DMS114 treated with DMSO at 0.1 percent for 48 hours (cell line): ENCODE results near the gene COL25A1.
"Not testable (repeated sequence)": the region's sequence is repeated elsewhere in the genome, so short reads cannot be mapped to it uniquely, and the experiment has no call there.

ENCODE experiments used
- DNase-seq: peaks from one replicate; lab custom pipeline; 2025; ENCODE audit not compliant: unreplicated experiment; lab: John Stamatoyannopoulos, UW

The COL25A1 gene

DNA sequence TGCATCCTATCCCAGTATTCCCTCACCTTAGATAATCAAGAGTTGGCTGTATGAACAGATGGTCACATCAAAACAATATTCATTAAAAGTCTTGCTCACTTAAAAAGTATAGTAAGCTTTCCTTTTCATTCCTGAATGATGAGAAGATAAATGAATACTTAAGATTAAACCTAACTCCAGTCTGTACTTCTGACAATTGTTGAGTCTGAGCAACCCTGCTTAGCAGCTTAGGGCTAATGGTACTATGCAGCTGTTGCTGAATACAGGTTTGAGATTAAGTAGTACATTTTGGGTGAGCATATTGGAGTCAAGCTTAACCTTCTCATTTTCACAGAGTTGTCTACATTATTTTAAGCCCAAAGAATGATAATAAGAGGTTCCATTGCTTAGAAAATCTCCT is 417.9 kb downstream of the COL25A1 start:
- DNase-seq = no peak

DNA sequence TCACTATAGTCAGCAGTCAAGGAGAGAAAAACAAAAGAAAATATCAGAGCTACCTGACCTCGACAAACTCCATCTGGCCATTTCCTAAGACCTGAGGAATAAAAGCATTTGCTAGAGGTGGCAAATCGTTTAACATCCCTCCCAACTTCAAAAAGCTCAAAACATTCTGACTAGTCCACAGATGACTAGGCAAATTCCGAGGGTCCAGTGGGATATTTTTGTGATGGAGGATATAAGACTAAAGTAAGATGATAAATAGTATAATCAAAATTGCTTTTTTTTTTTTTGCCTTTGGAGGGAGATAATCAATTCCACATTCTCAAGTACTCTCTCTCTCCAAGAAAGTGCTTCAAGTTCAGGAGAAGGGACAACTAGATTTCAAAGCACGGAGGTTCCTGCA is 420.5 kb downstream of the COL25A1 start:
- DNase-seq = no peak

DNA sequence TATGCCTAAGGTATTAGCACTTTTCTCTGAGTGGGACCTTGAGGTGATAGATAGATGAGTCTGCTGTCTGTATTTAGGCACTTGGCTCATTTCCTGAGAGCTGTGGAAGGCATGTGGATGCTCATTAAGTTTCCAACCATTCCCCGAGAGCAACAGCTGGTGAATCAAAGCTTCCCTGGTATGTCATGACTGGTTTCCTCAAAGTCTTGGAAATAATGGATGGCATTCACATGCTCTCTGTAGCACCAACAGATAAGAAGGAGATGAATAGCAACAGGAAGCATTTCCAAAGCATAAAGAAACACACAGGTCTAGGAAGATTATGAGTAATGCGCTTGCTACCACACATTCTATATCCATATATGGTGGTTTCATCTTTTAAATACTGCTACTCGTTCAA is 421.3 kb downstream of the COL25A1 start:
- no peak for DNase-seq

DNA sequence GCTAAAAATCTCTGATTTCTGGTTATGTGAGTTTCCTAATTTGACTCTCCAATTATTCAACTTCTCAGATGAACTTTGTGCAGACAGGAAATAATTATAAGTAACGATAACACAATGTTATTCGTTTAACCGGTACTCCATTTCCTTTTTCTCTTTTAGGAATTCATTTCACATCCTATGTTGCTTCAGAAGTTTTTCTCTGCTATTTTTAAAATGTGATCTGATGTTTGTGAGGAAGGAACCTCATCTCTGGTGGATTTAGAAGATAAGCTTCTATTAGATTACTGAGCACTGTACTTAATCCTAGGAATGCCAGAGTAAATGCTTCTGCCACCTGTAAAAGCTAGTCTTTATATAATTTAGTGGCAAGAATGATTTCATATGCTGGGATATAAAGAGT is 423.7 kb downstream of the COL25A1 start:
- no peak for DNase-seq

DNA sequence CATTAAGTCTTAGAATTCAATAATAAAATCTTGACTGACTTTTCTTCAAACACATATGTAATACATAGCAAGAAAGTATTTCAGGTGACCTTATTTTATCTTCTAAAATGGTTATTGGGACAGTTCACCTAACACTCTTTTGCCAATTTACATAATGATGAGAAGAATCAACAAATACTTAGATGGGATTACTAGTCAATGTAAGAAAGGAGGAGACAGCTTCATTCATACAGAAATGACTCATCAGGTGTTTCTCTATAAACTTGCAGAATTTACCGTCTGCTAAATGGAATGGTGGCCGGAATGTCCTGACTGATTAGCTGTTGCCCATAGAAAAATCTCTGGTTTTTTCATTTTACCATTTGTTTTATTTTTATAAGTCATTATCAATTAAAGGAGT is 424.6 kb downstream of the COL25A1 start:
- DNase-seq = no peak

DNA sequence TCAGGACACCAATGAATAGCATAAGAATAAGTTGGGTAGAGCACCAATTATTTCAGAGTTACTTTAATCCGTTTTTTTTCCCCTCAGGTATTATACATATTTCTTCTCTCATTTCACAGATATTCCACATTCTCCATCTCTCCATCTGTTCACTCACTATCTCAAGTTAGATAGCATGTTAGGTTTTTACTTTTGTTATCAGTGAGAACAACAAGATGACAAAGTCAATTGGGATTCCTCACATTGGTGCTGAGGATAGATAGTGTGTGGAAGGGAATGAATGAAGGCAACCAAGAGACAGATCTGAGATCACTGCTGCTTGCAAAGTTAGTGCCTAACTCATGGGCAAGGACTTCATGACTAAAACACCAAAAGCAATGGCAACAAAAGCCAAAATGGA is 427.7 kb downstream of the COL25A1 start:
- DNase-seq = no peak

DNA sequence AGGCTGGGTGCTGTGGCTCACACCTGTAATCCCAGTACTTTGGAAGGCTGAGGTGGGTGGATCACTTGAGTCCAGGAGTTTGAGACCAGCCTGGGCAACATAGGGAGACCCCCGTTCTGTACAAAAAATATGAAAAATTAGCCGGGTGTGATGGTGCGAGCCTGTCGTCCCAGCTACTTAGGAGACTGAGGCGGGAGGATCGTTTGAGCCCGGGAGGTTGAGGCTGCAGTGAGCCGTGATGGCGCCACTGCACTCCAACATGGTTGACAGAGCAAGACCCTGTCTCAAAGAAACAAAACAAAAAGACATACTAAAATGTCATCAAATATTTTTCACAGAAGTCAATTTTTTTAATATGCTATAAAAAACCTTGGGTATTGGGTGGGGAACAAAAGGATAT is 432.5 kb downstream of the COL25A1 start:
- DNase-seq = not testable (repeated sequence)

DNA sequence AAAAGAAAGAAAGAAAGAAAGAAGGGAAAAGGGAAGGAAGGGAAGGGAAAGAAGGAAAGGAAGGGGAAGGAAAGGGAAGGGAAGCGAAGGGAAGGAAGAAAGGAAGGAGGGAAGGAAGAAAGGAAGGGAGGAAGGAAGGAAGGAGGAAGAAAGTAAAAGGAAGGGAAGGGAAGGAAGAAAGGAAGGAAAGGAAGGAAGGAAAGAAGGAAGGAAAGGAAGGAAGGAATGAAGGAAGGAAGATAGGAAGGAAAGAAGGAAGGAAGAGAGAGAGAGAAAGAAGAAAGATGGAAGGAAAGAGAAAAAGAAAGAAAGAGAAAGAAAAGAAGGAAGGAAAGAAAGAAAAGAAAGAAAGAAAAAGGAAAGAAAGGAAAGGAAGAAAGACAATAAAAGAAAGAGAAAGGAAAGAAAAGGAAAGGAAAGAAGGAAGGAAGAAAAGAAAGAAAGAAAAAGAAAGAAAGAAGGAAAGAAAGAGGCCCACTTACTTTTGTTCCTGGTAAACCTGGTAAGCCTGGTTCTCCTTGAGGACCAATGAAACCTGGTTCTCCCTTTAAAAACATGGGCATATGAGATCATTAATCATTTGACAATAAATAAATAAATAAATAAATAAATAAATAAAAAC is 433.7 kb downstream of the COL25A1 start:
- DNase-seq = no peak

DNA sequence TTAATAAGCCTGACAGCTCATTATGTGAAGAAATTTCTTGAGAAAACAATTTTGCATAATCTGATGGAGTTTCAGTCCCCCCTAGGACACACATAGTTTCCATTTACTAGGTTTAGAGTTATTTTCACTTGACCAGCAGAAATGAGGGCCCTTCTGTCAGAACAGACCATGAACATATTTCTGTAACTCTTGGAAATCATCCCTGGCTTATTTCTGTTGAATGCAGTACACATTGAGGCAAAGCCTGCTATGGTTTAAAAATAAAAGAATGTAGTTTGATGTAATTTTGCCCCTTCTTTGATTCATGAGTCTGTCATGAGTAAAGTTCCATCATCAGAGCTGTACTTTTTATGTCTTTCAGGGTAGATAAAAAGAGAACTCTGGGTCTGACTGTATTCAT is 435.0 kb downstream of the COL25A1 start:
- DNase-seq = no peak

DNA sequence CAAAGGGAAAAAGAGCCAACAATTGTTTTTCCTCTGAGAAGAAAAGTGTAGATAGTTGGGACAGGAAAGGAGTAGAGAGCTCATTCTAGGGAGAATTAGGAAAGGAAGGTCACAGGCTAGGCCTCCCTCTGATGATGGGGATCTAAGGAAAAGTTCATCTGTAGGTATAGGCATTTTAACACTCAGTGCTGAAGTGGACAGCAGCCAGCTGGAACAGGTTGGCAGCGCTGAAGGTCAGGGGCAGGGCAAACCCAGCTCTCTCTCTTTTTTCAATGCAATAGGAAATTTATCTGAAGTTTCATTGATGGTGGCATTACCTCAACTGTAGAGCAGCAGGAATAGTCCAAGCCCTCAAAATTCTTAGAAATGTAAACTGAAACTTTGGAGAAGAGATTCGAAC is 441.1 kb downstream of the COL25A1 start:
- no peak for DNase-seq

DNA sequence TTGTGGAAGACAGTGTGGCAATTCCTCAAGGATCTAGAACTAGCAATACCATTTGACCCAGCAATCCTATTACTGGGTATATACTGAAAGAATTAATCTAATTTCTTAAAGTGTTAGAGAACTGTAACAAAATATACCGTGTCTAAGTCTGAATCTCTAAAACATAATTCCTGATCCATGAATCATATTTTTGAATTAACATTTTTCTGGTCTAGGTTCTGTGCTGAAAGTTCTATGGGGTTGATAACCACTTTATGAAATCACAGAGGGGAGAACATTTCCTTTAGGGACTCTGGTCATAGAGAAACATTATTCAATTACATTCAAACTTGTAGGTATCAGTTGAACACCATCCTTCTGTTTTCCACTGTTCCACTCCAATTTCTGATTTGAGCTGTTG is 447.7 kb downstream of the COL25A1 start:
- DNase-seq = no peak

DNA sequence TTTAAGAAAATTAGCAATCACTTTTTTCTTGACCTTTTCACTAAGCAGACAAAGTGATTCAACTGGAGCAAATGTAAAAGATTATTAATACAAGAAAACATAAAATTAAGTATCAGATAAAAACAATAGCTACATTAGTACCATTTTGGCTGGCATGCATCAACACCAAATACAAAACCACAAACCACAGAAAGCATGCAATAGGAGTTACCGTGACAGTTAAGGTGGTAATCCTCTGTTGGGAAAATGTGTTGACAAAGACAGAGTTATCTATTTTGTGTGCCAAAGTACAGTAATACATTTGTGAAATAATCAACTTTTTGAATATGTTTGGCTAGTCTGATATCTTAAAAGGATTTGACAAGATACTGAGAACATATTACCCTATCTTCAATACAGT is 449.8 kb downstream of the COL25A1 start:
- DNase-seq = no peak

DNA sequence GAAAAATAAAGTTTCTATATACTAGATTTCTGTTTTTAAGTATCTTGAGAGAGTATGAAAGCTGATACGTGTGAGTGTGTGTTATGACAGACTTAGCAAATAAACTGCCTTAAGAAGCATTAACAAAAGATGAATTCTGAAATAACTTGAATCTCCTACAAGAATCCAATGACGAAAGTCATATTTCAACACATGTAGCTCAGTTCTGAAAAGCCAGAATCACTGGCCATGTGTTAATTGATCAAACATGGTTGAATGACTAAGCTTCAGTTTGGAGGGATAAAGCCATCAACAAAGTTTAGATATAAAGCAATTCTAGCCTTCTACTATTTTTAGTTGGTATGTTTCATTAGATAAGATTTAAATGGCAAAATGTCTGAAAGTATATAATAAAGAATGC is 451.1 kb downstream of the COL25A1 start:
- DNase-seq = no peak

DNA sequence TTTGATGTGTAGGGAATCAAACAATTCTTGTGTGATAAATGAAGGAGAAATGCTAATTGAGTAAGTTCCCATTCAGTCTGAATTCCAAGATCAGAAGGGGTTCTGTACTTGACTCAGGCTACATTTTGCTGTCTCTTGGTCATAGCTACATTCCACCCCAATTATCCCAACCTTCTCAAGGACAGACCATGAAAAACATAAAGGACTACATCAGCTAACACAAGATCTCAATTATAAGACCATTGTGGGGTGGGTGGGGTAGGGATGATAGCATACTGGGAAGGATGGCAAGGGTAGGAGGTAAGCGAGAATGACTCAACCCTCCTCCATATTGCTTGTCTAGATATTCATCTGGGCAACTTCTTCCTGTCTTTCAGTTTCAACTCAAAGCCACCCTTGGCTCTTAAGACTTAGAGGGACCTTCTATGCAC is 452.2 kb downstream of the COL25A1 start:
- no peak for DNase-seq

DNA sequence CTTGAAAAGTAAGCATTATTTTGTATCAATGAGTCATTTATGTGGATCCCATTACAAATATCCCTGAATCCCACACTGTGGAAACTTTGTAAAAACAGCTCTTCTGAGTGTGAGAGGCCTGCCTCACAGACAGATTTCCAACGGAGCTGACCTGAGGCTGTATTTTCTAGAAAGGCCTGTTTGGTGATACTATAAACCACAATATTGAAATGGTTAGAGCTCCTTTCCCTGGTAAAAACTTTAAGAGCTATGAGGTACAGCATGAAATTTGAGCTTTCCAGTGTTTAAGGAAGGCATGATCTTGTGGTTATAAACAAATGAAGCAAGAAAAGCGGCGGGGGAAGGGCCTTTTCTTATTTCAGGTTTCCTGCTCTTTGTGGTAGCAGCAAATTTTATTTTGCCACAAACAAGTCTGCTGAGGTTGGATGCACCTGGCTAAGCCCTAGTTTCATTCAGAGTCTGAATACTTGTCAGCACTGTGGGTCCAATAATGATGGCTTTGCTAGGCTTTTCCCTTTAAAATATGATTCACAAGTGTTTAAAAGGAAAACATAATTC is 452.8 kb downstream of the COL25A1 start:
- no peak for DNase-seq

DNA sequence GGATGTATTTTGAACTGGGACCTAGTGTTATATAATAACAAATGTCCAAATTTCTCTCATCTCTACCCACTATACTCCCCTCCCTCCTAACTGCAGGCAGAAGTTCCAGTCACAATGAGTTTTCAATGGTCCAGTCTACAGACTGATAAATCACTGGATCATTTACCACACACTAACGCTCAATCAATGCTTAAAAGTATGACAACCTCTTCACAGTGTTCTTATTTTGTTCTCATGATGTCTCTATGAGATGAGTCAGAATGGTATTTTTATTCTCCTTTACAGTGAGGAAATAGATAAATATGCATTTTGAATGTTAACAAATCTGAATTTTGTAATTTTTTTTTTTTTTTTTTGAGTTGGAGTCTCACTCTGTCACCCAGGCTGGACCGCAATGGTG is 455.9 kb downstream of the COL25A1 start:
- DNase-seq = no peak

DNA sequence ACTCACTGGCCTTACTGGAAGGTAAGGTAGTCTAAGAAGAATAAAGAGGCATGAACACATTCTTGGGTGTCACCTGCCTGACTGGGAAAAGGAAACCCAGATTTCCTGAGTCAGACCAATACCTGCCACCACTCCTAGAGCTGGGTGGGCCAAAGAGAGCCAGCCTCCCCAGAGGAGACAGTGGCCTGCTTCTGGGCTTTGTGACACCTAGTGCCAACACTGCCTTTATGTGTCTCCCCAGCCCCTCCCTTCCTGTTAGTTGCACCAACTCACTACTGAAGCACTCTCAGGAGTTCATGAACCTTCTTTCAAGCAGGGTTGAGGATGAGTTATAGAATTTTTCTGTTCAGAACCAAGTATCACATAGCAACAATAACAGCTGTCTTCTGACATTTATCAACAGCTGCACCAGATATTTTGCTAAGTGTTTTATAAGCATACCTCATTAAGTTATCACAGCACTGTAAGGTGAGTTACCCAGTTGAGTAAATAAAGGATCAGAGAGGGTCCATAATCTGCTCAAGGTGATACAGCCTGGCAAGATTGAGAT is 462.0 kb downstream of the COL25A1 start:
- no peak for DNase-seq

DNA sequence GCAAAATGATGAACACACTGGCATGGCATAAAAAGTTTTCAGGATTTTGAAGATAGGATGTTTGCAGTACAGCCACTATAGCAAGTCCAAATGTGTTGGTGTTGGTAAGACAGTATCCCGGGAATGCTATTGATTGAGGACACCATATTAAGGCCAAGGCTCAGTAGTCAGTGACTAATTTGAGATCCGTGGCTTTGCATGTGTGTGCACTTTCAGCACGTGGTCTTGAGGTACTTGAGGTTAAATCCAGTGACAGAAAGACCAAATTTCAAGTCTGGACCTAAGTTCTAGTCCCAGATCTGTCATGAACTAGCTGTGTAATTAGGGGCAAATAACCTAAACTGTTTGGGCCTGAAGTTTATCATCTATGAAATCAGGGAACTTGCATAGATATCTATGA is 463.1 kb downstream of the COL25A1 start:
- no peak for DNase-seq

DNA sequence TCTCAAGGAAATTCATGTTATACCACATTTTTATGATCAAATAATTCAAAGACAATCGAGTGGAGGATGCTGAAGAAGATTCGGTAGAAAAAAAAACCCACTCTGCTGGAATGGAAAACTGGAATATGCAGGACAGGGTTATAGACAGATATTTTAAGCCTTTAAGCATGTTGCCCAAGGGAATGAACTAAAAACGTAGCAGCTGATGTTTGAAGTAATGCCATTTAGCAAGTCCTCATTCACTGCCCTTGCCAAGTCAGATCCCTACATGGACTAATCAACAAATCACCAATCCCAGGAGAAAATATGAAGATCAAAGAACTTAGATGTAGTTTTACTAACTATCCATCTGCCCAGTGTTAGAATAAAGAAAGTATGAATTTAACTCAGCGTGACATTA is 464.0 kb downstream of the COL25A1 start:
- no peak for DNase-seq

DNA sequence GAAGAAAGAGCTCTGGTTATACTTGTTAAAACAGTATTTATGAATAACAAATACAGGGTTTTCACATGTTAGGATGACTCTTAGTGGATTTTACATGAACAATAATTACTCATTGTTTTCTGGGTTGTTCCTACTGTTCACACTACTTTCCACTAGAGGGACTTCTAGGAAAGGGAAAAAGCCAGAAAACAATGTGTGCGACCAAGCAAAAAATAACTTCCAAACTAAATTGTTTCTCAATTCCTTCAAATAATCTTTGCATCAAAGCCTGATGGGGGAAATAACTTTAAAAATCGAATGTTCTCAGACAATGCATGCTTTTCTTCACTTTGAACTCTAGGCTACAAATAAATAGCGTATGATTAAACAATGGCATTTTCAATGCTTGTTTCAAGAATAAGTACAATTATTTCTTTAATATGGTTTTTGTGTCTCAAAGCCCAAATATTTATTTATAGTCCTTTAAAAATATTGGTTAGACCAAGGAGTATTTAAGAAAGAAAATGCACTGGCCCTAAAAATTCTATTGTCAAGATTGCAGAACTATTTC is 467.5 kb downstream of the COL25A1 start:
- DNase-seq = peak; percentile 20

DNA sequence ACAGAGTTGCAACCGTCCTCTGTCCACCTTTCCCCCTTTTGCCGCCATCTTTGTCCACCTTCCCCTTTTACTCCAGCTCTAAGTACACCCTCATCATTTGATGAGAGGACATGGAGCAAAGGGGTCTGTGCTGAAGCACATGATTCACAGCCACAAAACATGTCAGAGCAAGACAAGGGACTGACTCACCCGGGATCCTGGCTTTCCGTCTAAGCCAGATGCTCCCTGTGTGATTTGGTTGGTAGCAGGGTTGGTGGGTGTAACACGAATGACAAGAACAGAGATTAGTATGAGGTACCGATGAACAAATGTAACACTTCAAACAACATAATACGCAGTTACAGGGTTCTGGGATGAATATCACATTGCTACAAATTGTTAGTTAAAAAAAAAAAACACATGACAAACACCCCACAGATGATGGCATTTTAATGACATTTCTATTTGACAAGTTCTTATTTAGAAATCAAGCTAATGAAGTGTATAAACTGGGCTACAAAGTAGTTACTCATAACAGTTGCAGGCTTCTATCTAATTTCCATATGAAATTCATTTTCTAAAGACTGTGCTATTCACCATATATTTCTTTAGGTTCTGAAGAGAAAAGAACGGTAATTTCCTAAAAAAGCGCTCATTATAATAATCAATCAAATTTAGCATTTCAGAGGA is 468.2 kb downstream of the COL25A1 start:
- DNase-seq = no peak

DNA sequence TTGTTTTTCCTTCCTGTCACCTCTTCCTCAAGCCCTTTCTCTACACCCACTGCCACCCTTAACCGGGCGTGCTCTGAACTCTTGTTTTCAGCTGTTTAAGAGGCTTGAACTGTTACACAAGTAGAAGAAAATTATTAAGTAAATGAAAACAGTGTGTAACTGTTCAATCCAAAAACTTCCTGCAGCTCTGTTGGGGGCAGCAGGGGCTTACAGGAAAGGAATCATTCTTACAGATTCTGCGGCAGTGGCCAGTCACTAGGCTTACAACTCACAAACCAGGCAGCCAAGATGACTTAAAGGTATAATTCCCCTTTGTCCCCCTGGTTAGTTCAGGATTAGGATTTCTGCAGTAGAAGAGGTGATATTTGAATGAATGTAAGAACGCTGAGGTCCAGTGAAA is 469.4 kb downstream of the COL25A1 start:
- DNase-seq = no peak
